Kidney (tissue), 14 donors: ENCODE data around the gene ARHGAP22. TPM values are rescaled to one million over a fixed set of nuclear protein-coding genes. Genes with fewer than 3 reads are reported as not detected.

Source experiments
- DNase-seq, 5 donors: peaks; one replicate each; pipeline ENCODE4 v3.0.0-alpha.2; 2013 to 2020
- FAIRE-seq: peaks from 2 replicates; lab custom pipeline; 2012; peaks lifted over from hg19 to GRCh38; lab: Jason Lieb, UNC
- H3K27ac ChIP-seq, 2 donors: one replicate each; pipeline ENCODE4 v1.7.0; 2013; ENCODE audit warnings: low read depth in 2 of 2, low read length in 2 of 2, inconsistent platforms in 1 of 2
- H3K27me3 ChIP-seq: one replicate; pipeline ENCODE4 v1.7.1; 2013; ENCODE audit warnings: low read length, inconsistent platforms; ENCODE audit not compliant: control insufficient read depth, insufficient read depth
- H3K36me3 ChIP-seq, 3 donors: one replicate each; pipeline versions ENCODE4 v1.7.0 to v1.7.1; 2013; ENCODE audit warnings: low read length in 3 of 3, control low read depth in 1 of 3, inconsistent platforms in 1 of 3; ENCODE audit not compliant: insufficient read depth in 3 of 3, control insufficient read depth in 2 of 3
- H3K4me1 ChIP-seq, 3 donors: one replicate each; pipeline versions ENCODE4 v1.7.0 to v1.7.1; 2013; ENCODE audit warnings: low read length in 3 of 3, inconsistent platforms in 1 of 3, low read depth in 1 of 3; ENCODE audit not compliant: control insufficient read depth in 2 of 3, insufficient read depth in 2 of 3
- H3K4me3 ChIP-seq, 3 donors: one replicate each; pipeline versions ENCODE4 v1.7.0 to v1.8.1; 2013; ENCODE audit warnings: low read length in 3 of 3, control low read depth in 1 of 3, inconsistent platforms in 1 of 3
- H3K9ac ChIP-seq, 3 donors: one replicate each; pipeline versions ENCODE4 v1.7.0 to v1.7.1; 2013; ENCODE audit warnings: low read length in 3 of 3, control low read depth in 1 of 3, inconsistent platforms in 1 of 3
- H3K9me3 ChIP-seq, 3 donors: one replicate each; pipeline versions ENCODE4 v1.7.0 to v1.7.1; 2013; ENCODE audit warnings: low read length in 3 of 3, control low read depth in 1 of 3, inconsistent platforms in 1 of 3; ENCODE audit not compliant: control insufficient read depth in 2 of 3, insufficient read depth in 1 of 3
- CTCF ChIP-seq: IDR thresholded peaks from 3 replicates; pipeline ENCODE4 v1.5.1; 2012; ENCODE audit warnings: mild to moderate bottlenecking, moderate library complexity, borderline replicate concordance; ENCODE audit not compliant: insufficient read depth; ENCODE audit errors: extremely low read depth
- intact Hi-C: fragments of 100-400 bp; cut with DNase I; formaldehyde crosslinking; loops from one replicate; pipeline ENCODE4 v1.11.1; 2022
- polyA plus RNA-seq: library from polyadenylated mRNA; stranded (reverse); fragments of 350-450 nt; fragmentation: Illumina TruSeq; extraction: RNeasy Lipid Tissue Mini Kit (QIAGEN cat#74804); gene quantifications from one replicate; pipeline ENCODE4 v1.2.3, GENCODE V29; 2014; ENCODE audit warnings: low read depth, low replicate concordance; ENCODE audit not compliant: insufficient read depth
- total RNA-seq: library from RNA; stranded (reverse); fragmentation: NEBNext Ultra II Directional; extraction: Animal tissue kit (Norgen Biotek cat#: 25700); gene quantifications from one replicate; pipeline ENCODE4 v1.2.1, GENCODE V29; 2021
- donor health status: control.
- donor health status: control.
- donor health status: control.
- donor health status: control.
- donor health status: control.
- donor health status: DM: yes; HTN: yes; CAD: no.
- donor health status: Normal renal cell carcinoma (clear cell type).

ARHGAP22 gene
- total and polyA plus RNA-seq, 2 donors from 2014 or later, result 0.62 to 6.6 TPM

GRCh38 chr10:48493083-48493871 is 111.6 kb downstream of the ARHGAP22 start:
- intact Hi-C loops, result no loop called here
- TF ChIP-seq CTCF, result no peak
- no peak for FAIRE-seq

GRCh38 chr10:48492201-48492600 is 112.7 kb downstream of the ARHGAP22 start:
- H3K27me3 ChIP-seq, result no peaks in the 10 kb centered on the region
- DNase-seq (no peak), FAIRE-seq (no peak)
- no peak overlapping the region for H3K4me3 ChIP-seq
- no peaks in the 10 kb centered on the region for H3K36me3 ChIP-seq
- TF ChIP-seq CTCF, result no peak
- H3K4me1 ChIP-seq, result no peaks in the 10 kb centered on the region
- no peaks in the 10 kb centered on the region for H3K9me3 ChIP-seq
- no peak overlapping the region for H3K9ac ChIP-seq
- intact Hi-C loops, result no loop called here
- no peak overlapping the region for H3K27ac ChIP-seq

More at GRCh38 chr10:48493083-48493871, 111.6 kb downstream of the ARHGAP22 start:
- H3K36me3 ChIP-seq, result no peaks in the 10 kb centered on the region
- no peaks in the 10 kb centered on the region for H3K27me3 ChIP-seq
- H3K9me3 ChIP-seq, result no peaks in the 10 kb centered on the region
- no peak overlapping the region for H3K9ac ChIP-seq
- no peak overlapping the region for H3K4me3 ChIP-seq
- H3K27ac ChIP-seq, result no peak overlapping the region
- DNase-seq, result peak in 1 of 5 donors; percentile 8
- no peaks in the 10 kb centered on the region for H3K4me1 ChIP-seq

- TF ChIP-seq CTCF, result no peak
- intact Hi-C loops, result no loop called here
- H3K27ac ChIP-seq, result no peak overlapping the region
- H3K27me3 ChIP-seq, result no peaks in the 10 kb centered on the region
- no peaks in the 10 kb centered on the region for H3K36me3 ChIP-seq
- peaks cover 0 to 4% (median 0%) of the 10 kb centered on the region in 3 donors for H3K9me3 ChIP-seq
- peak in 1 of 5 donors; percentile 1 for DNase-seq
- H3K4me1 ChIP-seq, result no peaks in the 10 kb centered on the region
- no peak for FAIRE-seq
- H3K9ac ChIP-seq, result no peak overlapping the region
- no peak overlapping the region for H3K4me3 ChIP-seq
Observed at GRCh38 chr10:48491392-48492139, 113.3 kb downstream of the ARHGAP22 start.
